OCI-LY7 (cell line): Measurements from ENCODE around the gene PDGFD.

Source experiments
- EZH2phosphoT487 ChIP-seq: fragments of 200-600 bp; sonication (generic); IDR thresholded peaks from 2 replicates; pipeline ENCODE4 v1.6.1; 2018; ENCODE audit warnings: low read depth, borderline replicate concordance, mild to moderate bottlenecking, mixed run types, antibody characterized with exemption, low read length, moderate library complexity, mixed read lengths
- TF ChIP-seq, protein P1 (sequence below): fragments of 200-600 bp; sonication (generic); conservative IDR thresholded peaks from 2 replicates; pipeline ENCODE4 v1.5.1; 2014; ENCODE audit warnings: mild to moderate bottlenecking, antibody characterized with exemption, low read length, moderate library complexity, mixed read lengths

DNA sequence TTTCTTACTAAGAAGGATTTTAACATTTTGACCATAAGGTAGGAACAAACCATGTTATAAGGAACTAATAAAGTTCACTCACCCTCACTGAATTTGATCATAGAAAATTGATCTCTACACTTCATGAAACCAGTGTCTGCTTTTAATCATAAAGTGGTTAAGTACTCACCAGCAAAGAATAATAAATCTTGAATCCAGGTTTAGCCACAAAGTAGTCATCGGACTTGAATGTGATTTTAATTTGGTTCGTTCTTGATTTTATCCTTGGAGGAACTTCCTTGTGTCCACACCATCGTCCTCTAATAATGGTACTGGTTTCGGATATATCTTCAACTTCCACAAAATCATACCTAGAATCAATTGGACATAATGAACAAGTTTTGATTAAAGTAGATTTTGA is 168.1 kb downstream of the PDGFD start:
- TF ChIP-seq, protein P1, sequence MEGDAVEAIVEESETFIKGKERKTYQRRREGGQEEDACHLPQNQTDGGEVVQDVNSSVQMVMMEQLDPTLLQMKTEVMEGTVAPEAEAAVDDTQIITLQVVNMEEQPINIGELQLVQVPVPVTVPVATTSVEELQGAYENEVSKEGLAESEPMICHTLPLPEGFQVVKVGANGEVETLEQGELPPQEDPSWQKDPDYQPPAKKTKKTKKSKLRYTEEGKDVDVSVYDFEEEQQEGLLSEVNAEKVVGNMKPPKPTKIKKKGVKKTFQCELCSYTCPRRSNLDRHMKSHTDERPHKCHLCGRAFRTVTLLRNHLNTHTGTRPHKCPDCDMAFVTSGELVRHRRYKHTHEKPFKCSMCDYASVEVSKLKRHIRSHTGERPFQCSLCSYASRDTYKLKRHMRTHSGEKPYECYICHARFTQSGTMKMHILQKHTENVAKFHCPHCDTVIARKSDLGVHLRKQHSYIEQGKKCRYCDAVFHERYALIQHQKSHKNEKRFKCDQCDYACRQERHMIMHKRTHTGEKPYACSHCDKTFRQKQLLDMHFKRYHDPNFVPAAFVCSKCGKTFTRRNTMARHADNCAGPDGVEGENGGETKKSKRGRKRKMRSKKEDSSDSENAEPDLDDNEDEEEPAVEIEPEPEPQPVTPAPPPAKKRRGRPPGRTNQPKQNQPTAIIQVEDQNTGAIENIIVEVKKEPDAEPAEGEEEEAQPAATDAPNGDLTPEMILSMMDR, result no peak
- no peak for TF ChIP-seq EZH2phosphoT487
